Neural cell (in vitro differentiated cells): ENCODE measurements around the gene KLC1. TPM values are rescaled to one million over a fixed set of nuclear protein-coding genes. Genes with fewer than 3 reads are reported as not detected.
A peak's percentile ranks its signal among the peaks of the same experiment; 100 is the strongest.

Source experiments
- H2AFZ ChIP-seq: fragments of 200-600, 300-800 bp; sonication (generic), shearing (Covaris generic); 2 replicates; pipeline ENCODE4 v1.6.0; 2014; ENCODE audit warnings: low read depth, mild to moderate bottlenecking, antibody characterized with exemption, low read length, moderate library complexity
- H3F3A ChIP-seq: fragments of 200-600 bp; shearing (Covaris generic); 2 replicates; pipeline ENCODE4 v1.6.1; 2016; ENCODE audit warnings: mild to moderate bottlenecking, moderate library complexity, mixed read lengths, antibody characterized with exemption, low read length; ENCODE audit not compliant: insufficient read depth, poor library complexity, severe bottlenecking
- H3K27ac ChIP-seq: fragments of 200-600, 300-800 bp; sonication (generic), shearing (Covaris generic); 2 replicates; pipeline ENCODE4 v1.5.1; 2014; ENCODE audit warnings: mild to moderate bottlenecking, low read length, moderate library complexity
- H3K27me3 ChIP-seq: fragments of 300-800, 200-600 bp; sonication (generic), shearing (Covaris generic); 2 replicates; pipeline ENCODE4 v1.6.0; 2014; ENCODE audit warnings: mild to moderate bottlenecking, low read depth, low read length, moderate library complexity; ENCODE audit not compliant: insufficient read depth
- H3K36me3 ChIP-seq: fragments of 300-800, 200-600 bp; sonication (generic), shearing (Covaris generic); 2 replicates; pipeline ENCODE4 v1.5.1; 2014; ENCODE audit warnings: mild to moderate bottlenecking, antibody characterized with exemption, low read length, moderate library complexity; ENCODE audit not compliant: insufficient read depth
- H3K4me2 ChIP-seq: fragments of 300-800, 200-600 bp; sonication (generic), shearing (Covaris generic); 2 replicates; pipeline ENCODE4 v1.6.0; 2014; ENCODE audit warnings: mild to moderate bottlenecking, low read length
- H3K4me3 ChIP-seq: fragments of 300-800, 200-600 bp; sonication (generic), shearing (Covaris generic); 2 replicates; pipeline ENCODE4 v1.5.1; 2014; ENCODE audit warnings: mild to moderate bottlenecking, low read length, moderate library complexity
- H3K79me2 ChIP-seq: fragments of 200-600 bp; shearing (Covaris generic); replicated peaks from 2 replicates; pipeline ENCODE4 v1.6.0; 2014; ENCODE audit warnings: mild to moderate bottlenecking, low read length, moderate library complexity; ENCODE audit not compliant: insufficient read depth
- H3K9ac ChIP-seq: fragments of 300-800, 200-600 bp; sonication (generic), shearing (Covaris generic); 2 replicates; pipeline ENCODE4 v1.6.1; 2016; ENCODE audit warnings: mild to moderate bottlenecking, low read length, mixed read lengths
- H3K9me2 ChIP-seq: fragments of 200-600 bp; shearing (Covaris generic); 2 replicates; pipeline ENCODE4 v1.6.1; 2016; ENCODE audit warnings: mild to moderate bottlenecking, low read length, mixed read lengths; ENCODE audit not compliant: insufficient read depth
- H3K9me3 ChIP-seq: fragments of 200-600, 300-800 bp; sonication (generic), shearing (Covaris generic); 2 replicates; pipeline ENCODE4 v1.6.1; 2016; ENCODE audit warnings: mild to moderate bottlenecking, mixed run types, low read length, moderate library complexity, mixed read lengths
- H4K20me1 ChIP-seq: fragments of 200-600 bp; shearing (Covaris generic); 2 replicates; pipeline ENCODE4 v1.6.1; 2016; ENCODE audit warnings: mild to moderate bottlenecking, mixed run types; ENCODE audit not compliant: insufficient read depth
- EP300 ChIP-seq: fragments of 450-650 bp; conservative IDR thresholded peaks from 2 replicates; pipeline ENCODE4 v1.6.1; 2014; ENCODE audit warnings: antibody characterized with exemption, mild to moderate bottlenecking, moderate library complexity; ENCODE audit not compliant: poor library complexity, severe bottlenecking
- EZH2 ChIP-seq: fragments of 200-600, 300-800 bp; shearing (Covaris generic), sonication (generic); IDR thresholded peaks from 2 replicates; pipeline ENCODE4 v1.6.1; 2014; ENCODE audit warnings: antibody characterized with exemption, low read length, borderline replicate concordance, mild to moderate bottlenecking; ENCODE audit not compliant: insufficient read depth, poor library complexity, severe bottlenecking
- MXI1 ChIP-seq: fragments of 450-650 bp; conservative IDR thresholded peaks from 2 replicates; pipeline ENCODE4 v1.6.1; 2014; ENCODE audit warnings: antibody characterized with exemption, mild to moderate bottlenecking; ENCODE audit not compliant: poor library complexity, severe bottlenecking
- POLR2AphosphoS5 ChIP-seq: IDR thresholded peaks from 2 replicates; pipeline ENCODE4 v1.6.1; 2012
- RAD21 ChIP-seq: fragments of 450-650 bp; conservative IDR thresholded peaks from 2 replicates; pipeline ENCODE4 v1.6.1; 2014; ENCODE audit warnings: antibody characterized with exemption, mild to moderate bottlenecking, moderate library complexity
- REST ChIP-seq: IDR thresholded peaks from 2 replicates; pipeline ENCODE4 v1.6.1; 2012; ENCODE audit warnings: borderline replicate concordance
- SMC3 ChIP-seq: fragments of 450-650 bp; conservative IDR thresholded peaks from 2 replicates; pipeline ENCODE4 v1.6.1; 2014; ENCODE audit warnings: antibody characterized with exemption, mild to moderate bottlenecking, moderate library complexity; ENCODE audit not compliant: poor library complexity
- TAF1 ChIP-seq: IDR thresholded peaks from 2 replicates; pipeline ENCODE4 v1.6.1; 2012; ENCODE audit warnings: low read depth
- polyA plus RNA-seq: library from polyadenylated mRNA; depleted of rRNA; stranded (reverse); fragments of >200 nt; gene quantifications from 2 replicates; pipeline ENCODE4 v1.2.3, GENCODE V29; 2014
- TF ChIP-seq, protein P1 (sequence below): fragments of 450-650 bp; IDR thresholded peaks from 2 replicates; pipeline ENCODE4 v1.5.1; 2014; ENCODE audit warnings: antibody characterized with exemption, mild to moderate bottlenecking, moderate library complexity; ENCODE audit not compliant: poor library complexity, severe bottlenecking

The KLC1 gene
- polyA plus RNA-seq, 1 donor from 2014 or later, result 1,272 TPM

- Histone ChIP-seq H3K27ac (peak overlapping the region; percentile 88), H3K79me2 (peaks cover 59% of the 10 kb centered on the region), H3K27me3 (no peaks in the 10 kb centered on the region), H3K4me3 (peak overlapping the region; percentile 89), H3K36me3 (no peaks in the 10 kb centered on the region), H3K4me2 (peak overlapping the region; percentile 63), H3K9me3 (no peaks in the 10 kb centered on the region), H4K20me1 (peaks cover 4% of the 10 kb centered on the region), H3K9ac (peak overlapping the region; percentile 97), H3F3A (no peaks in the 10 kb centered on the region), H2AFZ (peak overlapping the region; percentile 51), H3K9me2 (no peaks in the 10 kb centered on the region)
- no peak for TF ChIP-seq MXI1
- TF ChIP-seq, protein P1, sequence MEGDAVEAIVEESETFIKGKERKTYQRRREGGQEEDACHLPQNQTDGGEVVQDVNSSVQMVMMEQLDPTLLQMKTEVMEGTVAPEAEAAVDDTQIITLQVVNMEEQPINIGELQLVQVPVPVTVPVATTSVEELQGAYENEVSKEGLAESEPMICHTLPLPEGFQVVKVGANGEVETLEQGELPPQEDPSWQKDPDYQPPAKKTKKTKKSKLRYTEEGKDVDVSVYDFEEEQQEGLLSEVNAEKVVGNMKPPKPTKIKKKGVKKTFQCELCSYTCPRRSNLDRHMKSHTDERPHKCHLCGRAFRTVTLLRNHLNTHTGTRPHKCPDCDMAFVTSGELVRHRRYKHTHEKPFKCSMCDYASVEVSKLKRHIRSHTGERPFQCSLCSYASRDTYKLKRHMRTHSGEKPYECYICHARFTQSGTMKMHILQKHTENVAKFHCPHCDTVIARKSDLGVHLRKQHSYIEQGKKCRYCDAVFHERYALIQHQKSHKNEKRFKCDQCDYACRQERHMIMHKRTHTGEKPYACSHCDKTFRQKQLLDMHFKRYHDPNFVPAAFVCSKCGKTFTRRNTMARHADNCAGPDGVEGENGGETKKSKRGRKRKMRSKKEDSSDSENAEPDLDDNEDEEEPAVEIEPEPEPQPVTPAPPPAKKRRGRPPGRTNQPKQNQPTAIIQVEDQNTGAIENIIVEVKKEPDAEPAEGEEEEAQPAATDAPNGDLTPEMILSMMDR, result peak; percentile 2
Measured at GRCh38 chr14:103629503-103630121, 601 bp downstream of the KLC1 start.

DNA sequence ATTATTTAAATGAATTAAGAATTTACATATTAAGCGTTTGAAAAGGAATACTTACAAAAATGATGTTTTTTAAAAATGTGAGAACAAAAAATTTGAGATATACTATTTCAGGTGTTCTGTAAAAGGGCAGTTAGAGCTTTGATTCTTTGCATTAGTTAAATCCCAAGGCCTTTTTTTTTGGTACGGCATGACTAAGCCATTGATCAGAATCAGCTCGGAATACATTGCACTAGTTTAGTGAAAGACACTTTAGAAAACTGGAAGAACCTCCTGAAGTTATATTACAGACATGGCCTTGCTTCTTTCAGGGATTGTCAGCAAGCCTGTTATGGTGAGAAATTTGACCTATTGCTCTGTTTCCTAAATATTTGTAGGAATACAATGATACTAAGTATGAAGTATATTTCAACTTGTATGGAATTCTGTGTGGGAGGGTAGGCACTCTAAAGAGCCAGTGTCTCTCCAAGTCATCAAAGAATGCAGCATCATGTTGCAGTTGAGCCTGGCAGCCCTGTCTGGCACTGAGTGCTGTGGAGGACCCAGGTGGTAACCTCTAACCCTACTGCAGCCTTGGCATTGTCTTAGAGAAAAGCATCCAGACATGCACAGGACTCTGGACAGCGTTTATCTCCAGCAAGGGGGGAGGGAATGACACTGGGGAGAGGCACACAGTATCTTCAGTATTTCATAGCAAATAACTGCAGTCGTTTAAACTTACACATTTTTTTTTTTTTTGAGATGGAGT lies 1.5 kb downstream of the KLC1 start:
- TF ChIP-seq, protein P1, result no peak
- no peak for TF ChIP-seq MXI1
- no peak for TF ChIP-seq RAD21
- no peak for TF ChIP-seq REST
- TF ChIP-seq SMC3, result no peak
- TF ChIP-seq TAF1, result no peak
- TF ChIP-seq POLR2AphosphoS5, result no peak
- TF ChIP-seq EP300, result no peak
- no peak for TF ChIP-seq EZH2
- Histone ChIP-seq H2AFZ (no peak overlapping the region), H3K27me3 (no peaks in the 10 kb centered on the region), H3K27ac (peak overlapping the region; percentile 88), H3K9me2 (no peaks in the 10 kb centered on the region), H3K79me2 (peaks cover 68% of the 10 kb centered on the region), H4K20me1 (peaks cover 13% of the 10 kb centered on the region), H3K4me3 (peak overlapping the region; percentile 89), H3K4me2 (peak overlapping the region; percentile 63), H3K9ac (peak overlapping the region; percentile 97), H3F3A (no peaks in the 10 kb centered on the region), H3K9me3 (no peaks in the 10 kb centered on the region), H3K36me3 (no peaks in the 10 kb centered on the region)
